GDM1 (cell line): ENCODE results near the gene HOXA13.

Experiments used
- DNase-seq: peaks from one replicate; lab custom pipeline; 2025; lab: John Stamatoyannopoulos, UW

Gene HOXA13

GRCh38 chr7:27199849-27200760, at the start of gene HOXA13:
HOXA13 (minus strand) TSS chr7:27200091; CDS start chr7:27200077, 14 bp downstream.
- peak; percentile 61 for DNase-seq

- no peak for DNase-seq
These were observed 49.2 kb upstream of the HOXA13 start for GRCh38 chr7:27248911-27249723.

- no peak for DNase-seq
These were observed 48.5 kb upstream of the HOXA13 start for GRCh38 chr7:27248427-27248806.

GRCh38 chr7:27247452-27248426, 47.8 kb upstream of the HOXA13 start:
- DNase-seq, result no peak

- DNase-seq, result no peak
These were observed 47.1 kb upstream of the HOXA13 start for GRCh38 chr7:27247000-27247399.

GRCh38 chr7:27245798-27246691, 46.2 kb upstream of the HOXA13 start:
- no peak for DNase-seq

GRCh38 chr7:27245124-27245797, 45.4 kb upstream of the HOXA13 start:
- DNase-seq, result no peak

- no peak for DNase-seq
These were observed 44.7 kb upstream of the HOXA13 start for GRCh38 chr7:27244488-27245123.

- no peak for DNase-seq
These were observed 43.7 kb upstream of the HOXA13 start for GRCh38 chr7:27243340-27244163.

- DNase-seq, result no peak
These were observed 42.9 kb upstream of the HOXA13 start, which contains the start of gene EVX1 for GRCh38 chr7:27242555-27243339. EVX1 (plus strand) TSS chr7:27242802; CDS start chr7:27243031, 229 bp downstream.

GRCh38 chr7:27242154-27242553, 42.3 kb upstream of the HOXA13 start:
- no peak for DNase-seq

- no peak for DNase-seq
These were observed 41.5 kb upstream of the HOXA13 start for GRCh38 chr7:27241189-27242056.

GRCh38 chr7:27240015-27240731, 40.3 kb upstream of the HOXA13 start:
- DNase-seq, result no peak

GRCh38 chr7:27239387-27240014, 39.6 kb upstream of the HOXA13 start:
- DNase-seq, result no peak

GRCh38 chr7:27238979-27239386, 39.1 kb upstream of the HOXA13 start:
- DNase-seq, result no peak
